ENCODE results near the gene WDR27.

DNA sequence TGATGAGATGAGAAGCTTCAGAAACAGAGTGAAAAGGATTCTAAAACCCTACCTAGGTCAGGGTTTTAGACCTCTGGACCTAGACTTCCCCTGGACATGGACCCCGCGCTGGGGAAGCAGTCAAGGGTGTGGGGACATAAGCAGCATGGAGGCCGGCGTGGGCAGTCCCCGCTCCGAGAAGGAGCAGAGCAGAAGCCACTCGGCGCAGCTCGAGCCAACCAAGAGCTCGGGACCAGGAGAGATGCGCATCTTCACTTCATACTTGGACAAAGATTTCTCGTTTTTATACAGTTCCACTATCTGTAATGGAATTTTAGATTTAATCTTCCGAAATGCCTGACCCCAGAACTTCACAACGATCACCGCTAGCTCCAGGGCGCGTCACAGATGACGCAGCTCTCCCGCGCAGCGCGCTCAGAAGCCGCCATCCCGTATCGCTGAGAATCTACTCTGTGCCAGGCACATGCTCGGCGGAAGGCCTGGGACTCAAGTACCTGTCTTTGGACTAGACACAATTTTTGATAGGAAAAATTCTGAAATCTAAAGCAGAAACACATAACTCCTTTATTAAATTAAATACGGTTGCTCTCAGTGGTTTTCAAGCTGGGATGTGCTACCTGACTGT lies 60.3 kb downstream of the WDR27 start:
- TF ChIP-seq, protein P1, sequence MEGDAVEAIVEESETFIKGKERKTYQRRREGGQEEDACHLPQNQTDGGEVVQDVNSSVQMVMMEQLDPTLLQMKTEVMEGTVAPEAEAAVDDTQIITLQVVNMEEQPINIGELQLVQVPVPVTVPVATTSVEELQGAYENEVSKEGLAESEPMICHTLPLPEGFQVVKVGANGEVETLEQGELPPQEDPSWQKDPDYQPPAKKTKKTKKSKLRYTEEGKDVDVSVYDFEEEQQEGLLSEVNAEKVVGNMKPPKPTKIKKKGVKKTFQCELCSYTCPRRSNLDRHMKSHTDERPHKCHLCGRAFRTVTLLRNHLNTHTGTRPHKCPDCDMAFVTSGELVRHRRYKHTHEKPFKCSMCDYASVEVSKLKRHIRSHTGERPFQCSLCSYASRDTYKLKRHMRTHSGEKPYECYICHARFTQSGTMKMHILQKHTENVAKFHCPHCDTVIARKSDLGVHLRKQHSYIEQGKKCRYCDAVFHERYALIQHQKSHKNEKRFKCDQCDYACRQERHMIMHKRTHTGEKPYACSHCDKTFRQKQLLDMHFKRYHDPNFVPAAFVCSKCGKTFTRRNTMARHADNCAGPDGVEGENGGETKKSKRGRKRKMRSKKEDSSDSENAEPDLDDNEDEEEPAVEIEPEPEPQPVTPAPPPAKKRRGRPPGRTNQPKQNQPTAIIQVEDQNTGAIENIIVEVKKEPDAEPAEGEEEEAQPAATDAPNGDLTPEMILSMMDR (IDR thresholded peaks at IDR 0.05 in 4 of 5, conservative IDR thresholded peaks at IDR 0.05 in 1 of 5) = no peak
- no peak for TF ChIP-seq POLR2A (IDR thresholded peaks at IDR 0.05)

Measured in gastrocnemius medialis (tissue), 4 donors.